HepG2 (cell line): ENCODE data around the gene PLCZ1.

Source experiments
- ATF2 ChIP-seq: sonication (generic); formaldehyde crosslinking; IDR thresholded peaks from 2 replicates; pipeline ENCODE4 v1.4.0; 2020; ENCODE audit warnings: missing genetic modification reagents
- ATF3 ChIP-seq: sonication (generic); formaldehyde crosslinking; IDR thresholded peaks from 2 replicates; pipeline ENCODE4 v1.4.0; 2020; ENCODE audit warnings: missing genetic modification reagents
- CSRNP2 ChIP-seq: sonication (generic); formaldehyde crosslinking; conservative IDR thresholded peaks from 2 replicates; pipeline ENCODE4 v1.8.0; 2022; ENCODE audit warnings: low read depth, missing genetic modification reagents
- CTCF ChIP-seq: sonication (generic); formaldehyde crosslinking; IDR thresholded peaks from 2 replicates; pipeline ENCODE4 v1.5.0; 2020; ENCODE audit warnings: mild to moderate bottlenecking, missing genetic modification reagents, moderate library complexity
- FOXA3 ChIP-seq: IDR thresholded peaks from 2 replicates; pipeline ENCODE4 v1.6.1; 2016; ENCODE audit warnings: missing genetic modification reagents, missing compliant biosample characterization
- HHEX ChIP-seq: IDR thresholded peaks from 2 replicates; pipeline ENCODE4 v1.6.1; 2016; ENCODE audit warnings: control low read depth
- MIER2 ChIP-seq: IDR thresholded peaks from 2 replicates; pipeline ENCODE4 v1.6.1; 2016; ENCODE audit warnings: missing biosample characterization, missing genetic modification reagents
- MYC ChIP-seq: sonication (generic); formaldehyde crosslinking; IDR thresholded peaks from 2 replicates; pipeline ENCODE4 v1.9.0; 2021; ENCODE audit warnings: missing genetic modification reagents, borderline replicate concordance
- POLR2A ChIP-seq, 2 experiments: IDR thresholded peaks; 2 replicates each; pipeline ENCODE4 v1.6.1; 2011; ENCODE audit warnings: low read depth in 2 of 2, low read length in 2 of 2, mild to moderate bottlenecking in 1 of 2, moderate library complexity in 1 of 2; ENCODE audit not compliant: insufficient read depth in 1 of 2
- RNF2 ChIP-seq: fragments of 450-650 bp; conservative IDR thresholded peaks from 2 replicates; pipeline ENCODE4 v1.6.1; 2016; ENCODE audit warnings: low read depth
- YY1 ChIP-seq: IDR thresholded peaks from 2 replicates; pipeline ENCODE4 v1.6.1; 2011; ENCODE audit warnings: low read length, low read depth, moderate library complexity, mild to moderate bottlenecking; ENCODE audit not compliant: insufficient read depth, insufficient replicate concordance
- ZNF629 ChIP-seq: sonication (generic); formaldehyde crosslinking; conservative IDR thresholded peaks from 2 replicates; pipeline ENCODE4 v1.5.0; 2020; ENCODE audit warnings: missing genetic modification reagents

- TF ChIP-seq HHEX (CRISPR knock-in tag) (no peak), YY1 (no peak), RNF2 (no peak), MYC (CRISPR knock-in tag) (no peak), CTCF (CRISPR knock-in tag) (no peak), ATF2 (CRISPR knock-in tag) (no peak), ZNF629 (no peak), ATF3 (CRISPR knock-in tag) (no peak), FOXA3 (CRISPR knock-in tag) (no peak), MIER2 (CRISPR knock-in tag) (no peak), CSRNP2 (CRISPR knock-in tag) (no peak), POLR2A (IDR thresholded peaks at IDR 0.05; ENCODE audit: insufficient read depth in 1 of 2, low read depth in 2 of 2, low read length in 2 of 2) (no peak)
Observed at GRCh38 chr12:18749386-18749957, 11.7 kb upstream of the PLCZ1 start.
